Measurements from ENCODE around the gene PLD2.

PLD2 gene

DNA sequence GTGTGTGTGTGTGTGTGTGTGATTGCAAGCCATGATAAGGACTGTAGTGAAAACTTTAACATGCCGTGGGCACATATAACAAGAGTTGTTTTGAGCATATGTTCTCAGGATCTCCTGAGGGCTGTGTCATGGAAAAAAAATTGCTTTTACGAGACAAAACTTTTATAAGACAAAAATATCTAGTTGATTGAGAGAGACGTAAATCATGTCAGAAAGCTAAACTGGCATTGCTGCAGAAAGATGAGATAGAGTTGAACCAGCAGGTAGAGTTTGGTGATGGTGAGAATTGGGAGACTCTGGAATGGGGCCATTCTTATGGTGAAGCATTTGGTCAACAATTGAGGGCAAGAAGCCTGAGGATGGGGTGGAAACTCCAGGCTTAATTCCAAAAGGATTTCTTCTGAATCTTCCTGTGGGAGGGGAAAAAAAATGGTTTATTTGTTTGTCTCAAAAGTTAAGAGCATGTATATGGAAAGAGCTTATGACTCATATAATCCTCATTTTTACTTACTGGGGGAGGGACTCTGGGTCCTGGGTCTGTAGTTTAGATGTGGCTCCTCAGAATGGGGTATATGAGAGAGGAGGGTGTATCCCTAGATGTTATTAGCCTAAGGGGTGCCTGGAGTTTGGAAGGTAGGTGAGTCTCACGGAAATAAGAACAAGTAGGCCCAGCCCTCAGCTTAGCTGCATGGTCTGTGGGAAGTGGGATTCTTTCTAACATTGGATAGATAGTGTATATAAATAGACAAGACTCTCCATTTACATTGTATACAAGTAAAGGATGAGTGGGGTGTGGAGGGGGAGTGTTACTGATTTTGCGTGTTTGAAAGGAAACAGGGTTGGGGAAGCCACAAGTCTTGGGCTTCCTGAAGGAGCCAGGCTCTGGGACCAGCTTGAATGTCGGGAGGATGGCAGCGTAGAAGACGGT is 33.3 kb downstream of the PLD2 start:
- H3K9me3 ChIP-seq (ENCODE audit: control insufficient read depth, low read length): no peaks in the 10 kb centered on the region
- no peak overlapping the region for H3K27ac ChIP-seq
- H2AFZ ChIP-seq: no peak overlapping the region
- no peaks in the 10 kb centered on the region for H3K36me3 ChIP-seq (ENCODE audit: control insufficient read depth, insufficient read depth, low read length)
- H3K4me2 ChIP-seq (ENCODE audit: low read length): no peak overlapping the region
- H3K27me3 ChIP-seq (ENCODE audit: control insufficient read depth, insufficient read depth, low read length): no peaks in the 10 kb centered on the region
- H3K4me3 ChIP-seq (ENCODE audit: low read depth, low read length): no peak overlapping the region
- H3K79me2 ChIP-seq: peaks cover 55% of the 10 kb centered on the region
- peaks cover 3% of the 10 kb centered on the region for H3K4me1 ChIP-seq
- TF ChIP-seq, protein P1, sequence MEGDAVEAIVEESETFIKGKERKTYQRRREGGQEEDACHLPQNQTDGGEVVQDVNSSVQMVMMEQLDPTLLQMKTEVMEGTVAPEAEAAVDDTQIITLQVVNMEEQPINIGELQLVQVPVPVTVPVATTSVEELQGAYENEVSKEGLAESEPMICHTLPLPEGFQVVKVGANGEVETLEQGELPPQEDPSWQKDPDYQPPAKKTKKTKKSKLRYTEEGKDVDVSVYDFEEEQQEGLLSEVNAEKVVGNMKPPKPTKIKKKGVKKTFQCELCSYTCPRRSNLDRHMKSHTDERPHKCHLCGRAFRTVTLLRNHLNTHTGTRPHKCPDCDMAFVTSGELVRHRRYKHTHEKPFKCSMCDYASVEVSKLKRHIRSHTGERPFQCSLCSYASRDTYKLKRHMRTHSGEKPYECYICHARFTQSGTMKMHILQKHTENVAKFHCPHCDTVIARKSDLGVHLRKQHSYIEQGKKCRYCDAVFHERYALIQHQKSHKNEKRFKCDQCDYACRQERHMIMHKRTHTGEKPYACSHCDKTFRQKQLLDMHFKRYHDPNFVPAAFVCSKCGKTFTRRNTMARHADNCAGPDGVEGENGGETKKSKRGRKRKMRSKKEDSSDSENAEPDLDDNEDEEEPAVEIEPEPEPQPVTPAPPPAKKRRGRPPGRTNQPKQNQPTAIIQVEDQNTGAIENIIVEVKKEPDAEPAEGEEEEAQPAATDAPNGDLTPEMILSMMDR (IDR thresholded peaks at IDR 0.05): no peak
- H3K9ac ChIP-seq: no peak overlapping the region

GRCh38 chr17:4840893-4841242 is 33.9 kb downstream of the PLD2 start:
- Histone ChIP-seq H3K4me3 (ENCODE audit: low read depth, low read length) (no peak overlapping the region), H3K4me1 (peaks cover 3% of the 10 kb centered on the region), H3K4me2 (ENCODE audit: low read length) (no peak overlapping the region), H3K79me2 (peaks cover 60% of the 10 kb centered on the region), H2AFZ (no peak overlapping the region), H3K27me3 (ENCODE audit: control insufficient read depth, insufficient read depth, low read length) (no peaks in the 10 kb centered on the region), H3K9me3 (ENCODE audit: control insufficient read depth, low read length) (no peaks in the 10 kb centered on the region), H3K9ac (no peak overlapping the region), H3K27ac (no peak overlapping the region), H3K36me3 (ENCODE audit: control insufficient read depth, insufficient read depth, low read length) (no peaks in the 10 kb centered on the region)
- TF ChIP-seq, protein P1 (IDR thresholded peaks at IDR 0.05): no peak

DNA sequence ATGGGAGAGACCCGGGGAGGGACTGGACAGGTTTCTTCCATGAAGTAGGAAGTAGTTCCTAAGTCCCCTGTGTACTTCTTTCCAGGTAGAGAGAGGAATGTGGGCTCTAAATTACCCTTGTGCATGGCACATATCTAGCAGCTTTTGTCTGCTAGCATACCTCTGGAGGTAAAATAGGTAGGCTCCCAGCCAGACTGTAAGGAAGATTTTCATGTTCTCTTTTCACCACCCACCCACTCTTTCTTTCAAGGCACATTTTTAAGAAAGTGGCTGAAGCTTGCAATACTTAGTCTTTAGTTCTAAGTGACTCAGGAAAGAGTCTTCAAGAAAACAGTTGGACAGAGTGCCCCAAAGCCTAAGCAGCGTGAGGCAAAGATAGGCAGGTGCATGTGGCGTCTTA is 35.4 kb downstream of the PLD2 start:
- Histone ChIP-seq H3K36me3 (ENCODE audit: control insufficient read depth, insufficient read depth, low read length) (no peaks in the 10 kb centered on the region), H2AFZ (no peak overlapping the region), H3K4me1 (peaks cover 5% of the 10 kb centered on the region), H3K27me3 (ENCODE audit: control insufficient read depth, insufficient read depth, low read length) (no peaks in the 10 kb centered on the region), H3K4me2 (ENCODE audit: low read length) (no peak overlapping the region), H3K79me2 (peaks cover 69% of the 10 kb centered on the region), H3K9me3 (ENCODE audit: control insufficient read depth, low read length) (no peaks in the 10 kb centered on the region), H3K27ac (no peak overlapping the region), H3K4me3 (ENCODE audit: low read depth, low read length) (no peak overlapping the region), H3K9ac (no peak overlapping the region)
- TF ChIP-seq, protein P1 (IDR thresholded peaks at IDR 0.05): no peak

GRCh38 chr17:4843321-4844000 is 36.5 kb downstream of the PLD2 start:
- Histone ChIP-seq H3K9me3 (ENCODE audit: control insufficient read depth, low read length) (no peaks in the 10 kb centered on the region), H3K27ac (no peak overlapping the region), H3K79me2 (peaks cover 58% of the 10 kb centered on the region)

More at GRCh38 chr17:4843321-4844000, 36.5 kb downstream of the PLD2 start:
- TF ChIP-seq, protein P1 (IDR thresholded peaks at IDR 0.05): no peak
- Histone ChIP-seq H3K9ac (no peak overlapping the region), H3K4me3 (ENCODE audit: low read depth, low read length) (no peak overlapping the region), H3K4me1 (peaks cover 2% of the 10 kb centered on the region), H3K27me3 (ENCODE audit: control insufficient read depth, insufficient read depth, low read length) (no peaks in the 10 kb centered on the region), H3K4me2 (ENCODE audit: low read length) (no peak overlapping the region), H3K36me3 (ENCODE audit: control insufficient read depth, insufficient read depth, low read length) (no peaks in the 10 kb centered on the region), H2AFZ (no peak overlapping the region)
